Measurements from ENCODE around the gene CDRT15. TPM values are rescaled to one million over a fixed set of nuclear protein-coding genes. Genes with fewer than 3 reads are reported as not detected.
"Not testable (repeated sequence)": the region's sequence is repeated elsewhere in the genome, so short reads cannot be mapped to it uniquely, and the experiment has no call there.

CDRT15 gene
- total and polyA plus RNA-seq, 4 donors: not detected

DNA sequence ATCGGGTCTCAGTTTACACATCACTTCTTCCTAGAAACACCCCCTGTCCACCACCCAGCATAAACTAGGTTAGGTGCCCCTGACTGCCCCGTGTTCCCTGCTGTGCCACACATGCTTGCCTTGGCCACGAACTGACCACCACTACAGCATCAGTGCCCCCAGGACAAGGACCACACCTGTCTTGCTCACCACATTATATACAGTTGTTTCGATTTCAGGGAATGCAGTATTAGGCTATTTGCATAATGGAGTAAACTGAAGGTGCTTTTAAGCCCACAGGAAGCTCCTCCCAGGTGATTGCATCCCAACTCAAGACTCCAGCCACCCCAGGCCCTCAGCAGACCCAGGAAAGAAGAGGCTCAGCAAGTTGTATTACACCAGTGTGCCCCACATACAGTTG, 50.2 kb downstream of the CDRT15 start:
- intact Hi-C loops (cut with DNase I); H3K4me1 ChIP-seq (ENCODE audit: control insufficient read depth in 1 of 2, insufficient read depth in 2 of 2, low read length in 2 of 2); DNase-seq; H3K9me3 ChIP-seq (ENCODE audit: control insufficient read depth, low read length); H3K4me3 ChIP-seq (ENCODE audit: low read length in 2 of 2); H3K27me3 ChIP-seq (ENCODE audit: control insufficient read depth in 1 of 2, insufficient read depth in 2 of 2, low read length in 1 of 2); H3K27ac ChIP-seq (ENCODE audit: low read depth in 1 of 2, low read length in 2 of 2); ATAC-seq (ENCODE audit: low FRiP score); H3K36me3 ChIP-seq (ENCODE audit: control insufficient read depth in 1 of 2, insufficient read depth in 2 of 2, low read length in 1 of 2): not testable (repeated sequence)
- WGBS, 2 donors: 88 to 95% methylated on average over 2 of the region's 4 CpGs

Other genes starting within 250 kb of the CDRT15 start
- gene COX10, start 167.4 kb downstream of the CDRT15 start, total RNA-seq: 1 to 10 TPM; 8.6 to 9.9 TPM
- 1 to 10 TPM; 2.5 to 4.6 TPM for gene COX10, start 167.4 kb downstream of the CDRT15 start, polyA plus RNA-seq
- 1 to 10 TPM in 1 of 2 donors, under 1 TPM in 1; 0.63 to 1.3 TPM for gene HS3ST3B1, start 64.2 kb upstream of the CDRT15 start, total RNA-seq
- under 1 TPM in 1 of 2 donors, not detected in 1; 0.05 TPM for gene HS3ST3B1, start 64.2 kb upstream of the CDRT15 start, polyA plus RNA-seq